GM21367 (cell line): Measurements from ENCODE around the gene SDK1.
"Not testable (repeated sequence)": the region's sequence is repeated elsewhere in the genome, so short reads cannot be mapped to it uniquely, and the experiment has no call there.

Experiments
- ATAC-seq: cut with Tn5 transposase; IDR thresholded peaks from one replicate; pipeline ENCODE4 v1.9.1; 2021; ENCODE audit not compliant: unreplicated experiment

The SDK1 gene

DNA sequence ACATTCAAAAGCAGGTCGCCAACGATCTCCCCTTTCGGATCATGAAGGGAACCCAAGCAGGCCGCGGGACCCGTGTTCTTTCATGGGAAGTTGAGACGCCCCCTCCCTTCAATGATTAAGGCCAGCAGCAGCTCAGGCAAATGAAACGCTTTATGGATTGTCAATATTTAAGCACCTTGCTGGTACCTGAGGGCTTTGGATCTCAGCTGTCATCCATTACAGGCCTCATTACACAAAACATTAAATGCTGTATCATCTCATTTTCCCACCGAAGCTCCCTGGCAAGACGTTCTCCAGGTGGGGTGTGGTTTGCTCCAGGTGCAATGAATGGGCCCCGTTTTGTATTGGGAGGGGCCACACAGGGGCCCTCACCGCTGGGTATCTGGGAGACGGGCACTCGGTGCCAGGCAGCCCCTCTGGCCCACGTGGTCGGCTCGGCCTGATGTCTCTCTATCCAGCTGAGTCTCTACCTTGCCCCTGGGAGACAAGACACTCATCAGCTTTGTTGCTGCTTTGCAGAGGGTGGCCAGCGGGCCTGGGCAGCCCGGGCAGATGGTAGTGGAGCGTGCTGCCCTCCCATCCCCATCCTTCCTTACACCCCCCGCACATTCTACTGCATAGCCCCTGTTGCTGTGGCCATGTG, 925.0 kb downstream of the SDK1 start:
- ATAC-seq, result no peak

- no peak for ATAC-seq
These were observed 925.5 kb downstream of the SDK1 start for GRCh38 chr7:4226524-4226882.

DNA sequence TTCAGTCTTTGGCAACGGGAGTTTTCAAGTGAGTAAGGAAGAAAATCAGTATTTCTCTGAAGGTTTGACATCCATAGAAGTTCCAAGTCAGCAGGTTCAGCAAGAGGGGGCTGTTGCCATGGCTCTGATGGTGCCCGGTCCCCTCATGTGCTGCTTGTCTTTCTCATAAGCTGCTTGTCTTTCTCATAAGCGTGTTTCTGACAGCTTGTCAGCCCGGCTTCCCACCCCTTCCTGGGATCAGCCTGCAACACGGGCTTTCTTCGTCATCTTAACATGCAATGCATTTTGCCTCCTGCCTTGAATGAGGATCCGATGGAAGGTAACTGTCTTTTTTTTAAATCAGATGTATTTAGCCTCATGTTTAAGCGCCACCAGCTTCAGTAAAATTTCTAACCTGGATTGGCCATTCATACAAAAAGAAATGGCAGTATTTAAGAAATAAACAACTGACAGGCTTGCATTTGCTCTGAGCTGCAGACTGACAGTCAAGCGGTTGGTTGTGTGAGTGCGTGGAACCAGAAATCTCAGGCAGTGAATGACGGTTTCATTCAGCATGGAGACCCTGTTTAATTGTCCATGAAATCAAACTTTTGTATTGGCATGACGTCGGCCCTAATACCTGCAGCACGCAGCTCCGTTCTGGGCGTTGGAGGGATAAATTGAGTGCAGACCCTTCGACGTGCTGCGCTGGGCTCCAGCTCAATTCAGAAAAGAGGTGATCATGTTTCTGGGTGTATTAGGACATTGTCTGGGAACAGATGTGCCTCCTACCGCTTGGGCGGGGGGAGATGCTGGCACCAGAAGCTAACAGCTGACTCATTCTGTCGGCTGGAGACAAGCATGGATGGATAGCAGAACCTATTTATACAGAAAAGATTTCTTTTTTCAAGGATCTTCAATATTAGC, 926.3 kb downstream of the SDK1 start:
- no peak for ATAC-seq

DNA sequence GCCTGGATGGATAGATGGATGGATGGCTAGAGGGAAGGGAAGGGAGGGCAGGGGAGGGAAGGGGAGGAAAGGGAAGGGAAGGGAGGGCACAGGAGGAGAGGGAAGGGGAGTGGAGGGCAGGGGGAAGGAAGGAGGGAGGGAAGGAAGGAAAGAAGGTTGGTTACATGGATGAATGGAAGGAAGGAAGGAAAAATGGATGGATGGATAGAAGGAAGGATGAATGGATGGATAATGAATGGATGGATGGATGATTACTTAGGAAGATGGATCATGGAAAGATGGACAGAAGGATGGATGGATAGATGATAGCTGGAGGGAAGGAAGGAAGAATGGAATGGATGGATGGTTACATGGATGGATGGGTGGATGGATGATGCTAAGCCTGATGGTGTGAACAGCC, 929.3 kb downstream of the SDK1 start:
- no peak for ATAC-seq

DNA sequence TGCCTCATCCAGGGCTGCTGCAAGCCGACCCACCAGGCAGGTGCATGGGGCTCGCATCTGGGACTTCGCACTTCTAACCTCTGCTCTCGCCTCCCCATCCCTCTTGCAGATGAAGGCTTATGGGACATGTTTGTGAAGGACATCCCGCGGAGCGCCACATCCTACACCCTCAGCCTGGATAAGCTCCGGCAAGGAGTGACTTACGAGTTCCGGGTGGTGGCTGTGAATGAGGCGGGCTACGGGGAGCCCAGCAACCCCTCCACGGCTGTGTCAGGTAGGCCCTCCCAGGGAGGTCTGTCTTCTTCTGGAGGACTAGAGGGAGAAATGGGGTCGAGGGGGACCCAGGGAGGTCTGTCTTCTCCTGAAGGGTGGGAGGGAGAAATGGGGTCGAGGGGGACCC, 932.1 kb downstream of the SDK1 start:
- ATAC-seq, result no peak

GRCh38 chr7:4233621-4234497, 932.8 kb downstream of the SDK1 start:
- no peak for ATAC-seq

- no peak for ATAC-seq
These were observed 933.4 kb downstream of the SDK1 start for GRCh38 chr7:4234498-4234855.

DNA sequence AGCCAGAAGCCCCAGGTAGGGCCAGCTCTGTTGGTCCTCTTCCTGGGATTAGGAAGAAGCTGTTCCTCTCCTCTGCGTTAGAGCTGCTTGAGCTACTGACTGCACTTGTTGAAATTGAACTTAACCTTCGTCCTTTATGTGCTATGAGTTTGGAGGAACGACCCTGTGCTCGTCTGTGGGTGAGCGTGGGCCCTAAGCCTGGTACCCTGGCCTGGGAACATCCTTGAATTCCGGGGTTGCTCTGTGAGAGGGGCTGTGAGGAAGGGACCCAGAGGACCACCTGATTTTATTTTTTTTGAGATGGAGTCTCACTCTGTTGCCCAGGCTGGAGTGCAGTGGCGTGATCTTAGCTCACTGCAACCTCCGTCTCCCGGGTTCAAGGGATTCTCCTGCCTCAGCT, 933.8 kb downstream of the SDK1 start:
- ATAC-seq, result no peak

- no peak for ATAC-seq
These were observed 934.5 kb downstream of the SDK1 start for GRCh38 chr7:4235596-4235995.

GRCh38 chr7:4236389-4236788, 935.3 kb downstream of the SDK1 start:
- no peak for ATAC-seq

- not testable (repeated sequence) for ATAC-seq
These were observed 935.8 kb downstream of the SDK1 start for GRCh38 chr7:4236873-4237272.

GRCh38 chr7:4237296-4238235, 936.5 kb downstream of the SDK1 start:
- no peak for ATAC-seq

DNA sequence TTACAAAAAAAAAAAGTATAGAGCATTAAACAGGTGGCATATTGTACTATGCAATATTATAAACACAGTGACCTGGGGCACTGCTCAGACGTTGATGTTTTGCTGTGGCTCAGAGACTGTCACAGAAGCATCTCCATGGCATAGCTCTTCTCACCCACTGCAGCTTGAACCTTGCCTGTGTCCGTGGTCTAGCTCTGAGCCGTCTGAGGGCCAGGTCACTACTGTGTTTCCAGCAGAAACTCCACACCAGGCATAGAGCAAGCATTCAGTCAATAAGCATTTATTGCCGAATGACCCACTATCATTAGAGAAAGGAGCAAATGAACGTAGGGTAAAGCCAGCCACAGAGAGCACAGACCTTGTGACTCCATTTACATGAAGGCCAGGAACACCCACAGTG, 937.8 kb downstream of the SDK1 start:
- ATAC-seq, result no peak

- ATAC-seq, result no peak
These were observed 939.0 kb downstream of the SDK1 start for GRCh38 chr7:4240042-4240441.

DNA sequence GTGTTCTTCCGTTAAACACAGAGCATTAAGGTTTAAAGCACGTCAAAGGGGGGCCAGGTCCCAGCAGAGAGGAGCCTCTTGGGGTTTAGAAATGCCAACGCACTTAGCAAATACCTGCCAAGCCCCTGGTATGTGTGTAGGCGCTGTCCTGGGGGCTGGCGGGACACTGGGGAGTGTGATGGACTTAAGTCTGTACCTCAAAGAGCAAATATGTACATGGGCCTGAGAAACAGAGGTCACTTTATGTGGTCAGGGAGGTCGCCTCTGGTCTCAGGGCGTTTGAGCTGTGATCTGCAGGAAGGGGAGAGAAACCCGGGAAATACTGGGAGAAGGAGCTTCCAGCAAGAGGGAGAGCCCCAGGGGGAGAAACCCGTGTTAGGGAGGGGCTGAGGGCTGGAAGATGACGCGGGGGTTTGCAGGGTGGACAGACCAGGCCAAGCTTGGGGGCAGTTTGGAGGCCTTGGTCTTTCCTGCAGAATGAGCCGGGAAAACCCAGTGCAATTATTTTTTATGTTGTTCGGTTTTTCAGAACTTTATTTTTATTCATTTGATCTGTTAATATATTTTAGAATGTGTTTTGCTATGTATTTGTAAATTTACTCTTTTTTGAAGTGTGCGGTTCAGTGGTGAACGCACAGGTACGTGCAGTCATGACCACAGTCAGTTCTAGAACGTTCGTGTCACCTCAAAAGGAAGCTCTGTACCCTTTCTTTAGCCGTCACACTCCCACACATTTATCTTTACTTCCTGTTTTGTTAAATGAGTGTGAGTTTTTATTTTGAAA, 939.7 kb downstream of the SDK1 start:
- ATAC-seq, result no peak

- no peak for ATAC-seq
These were observed 940.2 kb downstream of the SDK1 start for GRCh38 chr7:4241304-4241612.

DNA sequence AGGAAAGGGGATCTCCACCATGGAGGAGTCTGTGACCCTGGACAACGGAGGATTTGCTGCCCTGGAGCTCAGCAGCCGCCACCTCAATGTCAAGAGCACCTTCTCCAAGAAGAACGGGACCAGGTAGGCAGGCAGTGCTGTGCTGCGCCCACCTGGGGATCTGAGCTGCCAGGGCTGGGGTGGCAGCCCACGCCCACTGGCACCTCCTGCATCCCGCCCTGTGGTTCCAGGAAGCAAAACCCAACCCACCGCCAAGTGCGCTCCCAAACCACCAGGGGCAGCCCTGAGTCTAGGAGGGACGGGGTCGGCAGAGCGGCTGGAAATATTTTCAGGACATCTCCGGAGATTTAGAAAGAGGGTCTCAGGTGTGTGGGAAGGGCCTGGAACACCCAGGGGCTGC, 940.7 kb downstream of the SDK1 start:
- ATAC-seq, result no peak

- no peak for ATAC-seq
These were observed 941.7 kb downstream of the SDK1 start for GRCh38 chr7:4242706-4243105.

DNA sequence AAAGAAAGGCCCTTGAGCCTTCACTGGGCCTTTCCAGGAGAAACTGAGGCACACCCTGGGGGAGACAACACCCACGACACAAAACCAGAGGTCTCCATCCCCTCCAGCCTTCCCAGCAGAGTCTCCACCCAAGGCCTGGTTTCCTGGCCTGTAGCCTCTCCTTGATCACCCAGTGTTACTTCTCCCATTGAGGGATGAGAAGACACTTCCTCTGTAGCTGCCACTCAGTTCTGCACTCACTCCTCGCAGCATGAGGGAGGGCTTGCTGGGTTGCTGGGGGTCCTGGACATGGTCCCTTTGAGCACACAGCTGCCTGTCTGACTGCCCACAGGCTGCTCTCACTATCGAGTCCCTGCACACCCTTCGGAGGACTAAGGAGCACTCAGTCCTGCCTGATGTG, 943.0 kb downstream of the SDK1 start:
- no peak for ATAC-seq

- ATAC-seq, result no peak
These were observed 943.6 kb downstream of the SDK1 start for GRCh38 chr7:4244635-4245034.
